SK-N-SH (cell line): ENCODE data around the gene LDLR. TPM values are rescaled to one million over a fixed set of nuclear protein-coding genes. Genes with fewer than 3 reads are reported as not detected.

Experiments used
- CTCF ChIA-PET: fragments of 300-600, 350-600 bp; formaldehyde crosslinking; extraction: SDS; loops from one replicate; lab custom pipeline; 2021; lab: Yijun Ruan, JAX
- POLR2A ChIA-PET: fragments of 350-600 bp; sonication (Branson Sonifier 250); formaldehyde crosslinking; extraction: SDS; loops from one replicate; lab custom pipeline; 2020; ENCODE audit warnings: antibody characterized with exemption, inconsistent platforms; lab: Yijun Ruan, JAX
- DNase-seq: peaks from one replicate; pipeline ENCODE4 v3.0.0; 2012
- H2AFZ ChIP-seq: fragments of 200-600 bp; sonication (generic); 2 replicates; pipeline ENCODE4 v1.8.1; 2016; ENCODE audit warnings: antibody characterized with exemption, mild to moderate bottlenecking, low read depth
- H3F3A ChIP-seq: fragments of 200-600 bp; sonication (generic); replicated peaks from 2 replicates; pipeline ENCODE3; 2016; ENCODE audit warnings: antibody characterized with exemption, mild to moderate bottlenecking; ENCODE audit not compliant: insufficient read depth
- H3K27ac ChIP-seq, 2 experiments: fragments of 200-500 bp in 1 of 2; fragments of 200-600 bp in 1 of 2; sonication (Bioruptor generic) in 1 of 2; sonication (generic), shearing (Covaris generic) in 1 of 2; 2 replicates each; pipeline versions ENCODE4 v1.5.1 to v1.6.1; 2014 to 2016; ENCODE audit warnings: low read depth in 2 of 2, inconsistent platforms in 1 of 2, low read length in 1 of 2, mild to moderate bottlenecking in 1 of 2, mixed read lengths in 1 of 2
- H3K27me3 ChIP-seq: fragments of 200-600 bp; sonication (generic), shearing (Covaris generic); 2 replicates; pipeline ENCODE4 v1.6.1; 2016; ENCODE audit warnings: mixed run types; ENCODE audit not compliant: insufficient read depth
- H3K36me3 ChIP-seq, 2 experiments: fragments of 200-500 bp in 1 of 2; fragments of 200-600 bp in 1 of 2; sonication (Bioruptor generic) in 1 of 2; sonication (generic) in 1 of 2; replicated peaks in 1 of 2; 2 replicates each; pipeline versions ENCODE3 to v1.5.1; 2014 to 2016; ENCODE audit warnings: low read length in 1 of 2, mild to moderate bottlenecking in 1 of 2; ENCODE audit not compliant: insufficient read depth in 2 of 2, control insufficient read depth in 1 of 2
- H3K4me1 ChIP-seq, 2 experiments: fragments of 200-500 bp in 1 of 2; fragments of 200-600 bp in 1 of 2; sonication (Bioruptor generic) in 1 of 2; sonication (generic), shearing (Covaris generic) in 1 of 2; 2 replicates each; pipeline versions ENCODE4 v1.5.1 to v1.6.1; 2014 to 2016; ENCODE audit warnings: low read depth in 1 of 2, low read length in 1 of 2, mixed run types in 1 of 2; ENCODE audit not compliant: insufficient read depth in 2 of 2, control insufficient read depth in 1 of 2
- H3K4me2 ChIP-seq: fragments of 200-600 bp; sonication (generic), shearing (Covaris generic); 2 replicates; pipeline ENCODE4 v1.6.1; 2017; ENCODE audit warnings: mixed run types
- H3K4me3 ChIP-seq, 2 experiments: fragments of 200-500 bp in 1 of 2; fragments of 200-600 bp in 1 of 2; sonication (Bioruptor generic) in 1 of 2; sonication (generic), shearing (Covaris generic) in 1 of 2; 2 replicates each; pipeline versions ENCODE4 v1.5.1 to v1.8.1; 2014 to 2016; ENCODE audit warnings: low read depth in 2 of 2, inconsistent platforms in 1 of 2, low read length in 1 of 2, mild to moderate bottlenecking in 1 of 2, mixed read lengths in 1 of 2, moderate library complexity in 1 of 2
- H3K79me2 ChIP-seq: fragments of 200-600 bp; sonication (generic); 2 replicates; pipeline ENCODE4 v1.8.1; 2017; ENCODE audit warnings: mild to moderate bottlenecking; ENCODE audit not compliant: insufficient read depth
- H3K9ac ChIP-seq: fragments of 200-600 bp; sonication (generic); 2 replicates; pipeline ENCODE4 v1.6.1; 2017; ENCODE audit warnings: mixed run types
- H3K9me2 ChIP-seq: fragments of 200-600 bp; sonication (generic); 2 replicates; pipeline ENCODE4 v1.6.1; 2017; ENCODE audit warnings: mixed run types
- H3K9me3 ChIP-seq: fragments of 200-600 bp; sonication (generic); 2 replicates; pipeline ENCODE4 v1.6.1; 2017; ENCODE audit warnings: mixed run types, mild to moderate bottlenecking, moderate library complexity
- H4K20me1 ChIP-seq: fragments of 200-600 bp; sonication (generic); 2 replicates; pipeline ENCODE4 v1.6.1; 2017; ENCODE audit warnings: mild to moderate bottlenecking, mixed run types; ENCODE audit not compliant: insufficient read depth
- EZH2phosphoT487 ChIP-seq: fragments of 200-600 bp; sonication (generic); IDR thresholded peaks from 2 replicates; pipeline ENCODE4 v1.6.1; 2017; ENCODE audit warnings: low read depth, mixed run types, mild to moderate bottlenecking, antibody characterized with exemption, moderate library complexity, borderline replicate concordance
- FOSL2 ChIP-seq: IDR thresholded peaks from 2 replicates; pipeline ENCODE4 v1.4.0; 2012; ENCODE audit warnings: low read depth, mild to moderate bottlenecking, moderate library complexity, borderline replicate concordance
- FOXJ3 ChIP-seq: sonication (generic); formaldehyde crosslinking; IDR thresholded peaks from 2 replicates; pipeline ENCODE4 v1.5.1; 2020; ENCODE audit warnings: mild to moderate bottlenecking, missing genetic modification reagents
- GATA2 ChIP-seq: sonication (generic); formaldehyde crosslinking; IDR thresholded peaks from 2 replicates; pipeline ENCODE4 v1.5.0; 2020; ENCODE audit warnings: mild to moderate bottlenecking, missing genetic modification reagents
- MEF2A ChIP-seq: IDR thresholded peaks from 2 replicates; pipeline ENCODE4 v1.4.0; 2012; ENCODE audit warnings: low read depth, borderline replicate concordance
- MXI1 ChIP-seq: IDR thresholded peaks from 2 replicates; pipeline ENCODE4 v1.6.1; 2012; ENCODE audit warnings: mild to moderate bottlenecking, low read depth, low read length, improper control_type of control experiment
- NFIC ChIP-seq: IDR thresholded peaks from 2 replicates; pipeline ENCODE4 v1.4.0; 2012; ENCODE audit warnings: borderline replicate concordance
- NRF1 ChIP-seq: IDR thresholded peaks from 2 replicates; pipeline ENCODE4 v1.6.1; 2012; ENCODE audit warnings: low read depth, mild to moderate bottlenecking, low read length
- RCOR1 ChIP-seq: fragments of 150-350 bp; IDR thresholded peaks from 2 replicates; pipeline ENCODE4 v1.6.1; 2017; ENCODE audit warnings: antibody characterized with exemption, low read length
- RFX5 ChIP-seq: IDR thresholded peaks from 2 replicates; pipeline ENCODE4 v1.6.1; 2012; ENCODE audit warnings: mild to moderate bottlenecking, improper control_type of control experiment, low read length
- SIN3A ChIP-seq: IDR thresholded peaks from 2 replicates; pipeline ENCODE4 v1.6.1; 2012; ENCODE audit warnings: low read depth, mild to moderate bottlenecking, low read length, moderate library complexity, borderline replicate concordance
- TAF1 ChIP-seq: IDR thresholded peaks from 2 replicates; pipeline ENCODE4 v1.6.1; 2012; ENCODE audit warnings: low read depth, mild to moderate bottlenecking, low read length, moderate library complexity, borderline replicate concordance
- TCF12 ChIP-seq: IDR thresholded peaks from 2 replicates; pipeline ENCODE4 v1.4.0; 2012
- YY1 ChIP-seq: IDR thresholded peaks from 2 replicates; pipeline ENCODE4 v1.4.0; 2012; ENCODE audit warnings: low read depth, mild to moderate bottlenecking
- WGBS: methylation state at CpG from one replicate; pipeline ENCODE4 v1.1.6; 2017; ENCODE audit warnings: low lambda C conversion rate; 5-methylcytosine and 5-hydroxymethylcytosine counted together
- polyA plus RNA-seq, 3 experiments: library from polyadenylated mRNA; depleted of rRNA; stranded (reverse); fragments of >200 nt; gene quantifications; 2 replicates each; pipeline ENCODE4 v1.2.3, GENCODE V29; 2012
- TF ChIP-seq, protein P1 (sequence below): fragments of 200-600 bp; sonication (generic); IDR thresholded peaks from 2 replicates; pipeline ENCODE4 v1.6.1; 2017; ENCODE audit warnings: antibody characterized with exemption, mild to moderate bottlenecking, moderate library complexity
- TF ChIP-seq, protein P2 (sequence below): IDR thresholded peaks from 2 replicates; pipeline ENCODE4; 2012
- TF ChIP-seq, protein P3 (sequence below): fragments of 150-350 bp; IDR thresholded peaks from 2 replicates; pipeline ENCODE4 v1.6.1; 2017; ENCODE audit warnings: antibody characterized with exemption, low read length, low read depth, borderline replicate concordance

Gene LDLR
- polyA plus RNA-seq, 1 of the 3 experiments (the other 2 are of a cell fraction): 25.1 TPM

DNA sequence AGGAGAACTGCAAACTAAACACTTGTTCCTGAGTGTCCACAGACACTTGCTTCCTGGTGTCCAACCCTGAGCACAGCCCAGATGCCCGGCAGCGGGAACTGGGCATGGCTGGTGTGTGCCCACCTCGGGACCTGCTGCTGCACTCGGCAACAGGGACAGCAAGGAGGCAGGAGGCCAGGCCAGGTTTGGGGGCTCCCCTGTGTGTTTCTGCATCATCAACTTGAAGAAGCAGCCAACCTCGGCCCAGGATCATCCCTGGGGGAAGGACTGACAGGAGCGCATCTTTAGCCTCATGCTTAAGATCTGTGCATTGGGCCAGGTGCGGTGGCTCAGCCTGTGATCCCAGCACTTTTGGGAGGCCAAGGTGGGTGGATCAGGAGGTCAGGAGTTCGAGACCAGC lies 35.1 kb upstream of the LDLR start:
- Histone ChIP-seq H3K27ac (no peak overlapping the region), H3K9me3 (no peaks in the 10 kb centered on the region), H3K9ac (no peak overlapping the region), H3K4me1 (peaks cover 0 to 9% of the 10 kb centered on the region in 2 experiments; a peak in 1 of 4 replicates)
- no peak for DNase-seq
- ChIA-PET CTCF (interaction anchor here (0.9 kb wide), 1 partner anchor 18 kb away, joined by 3 read pairs; no protein-coding TSS in a partner anchor), POLR2A (no interaction called here)
- WGBS: 89% methylated on average over 5 of the region's 8 CpGs
- TF ChIP-seq SIN3A (no peak), MEF2A (no peak), TAF1 (no peak), GATA2 (CRISPR knock-in tag) (no peak), EZH2phosphoT487 (no peak), RFX5 (no peak), NFIC (no peak), YY1 (no peak)
- TF ChIP-seq, protein P1, sequence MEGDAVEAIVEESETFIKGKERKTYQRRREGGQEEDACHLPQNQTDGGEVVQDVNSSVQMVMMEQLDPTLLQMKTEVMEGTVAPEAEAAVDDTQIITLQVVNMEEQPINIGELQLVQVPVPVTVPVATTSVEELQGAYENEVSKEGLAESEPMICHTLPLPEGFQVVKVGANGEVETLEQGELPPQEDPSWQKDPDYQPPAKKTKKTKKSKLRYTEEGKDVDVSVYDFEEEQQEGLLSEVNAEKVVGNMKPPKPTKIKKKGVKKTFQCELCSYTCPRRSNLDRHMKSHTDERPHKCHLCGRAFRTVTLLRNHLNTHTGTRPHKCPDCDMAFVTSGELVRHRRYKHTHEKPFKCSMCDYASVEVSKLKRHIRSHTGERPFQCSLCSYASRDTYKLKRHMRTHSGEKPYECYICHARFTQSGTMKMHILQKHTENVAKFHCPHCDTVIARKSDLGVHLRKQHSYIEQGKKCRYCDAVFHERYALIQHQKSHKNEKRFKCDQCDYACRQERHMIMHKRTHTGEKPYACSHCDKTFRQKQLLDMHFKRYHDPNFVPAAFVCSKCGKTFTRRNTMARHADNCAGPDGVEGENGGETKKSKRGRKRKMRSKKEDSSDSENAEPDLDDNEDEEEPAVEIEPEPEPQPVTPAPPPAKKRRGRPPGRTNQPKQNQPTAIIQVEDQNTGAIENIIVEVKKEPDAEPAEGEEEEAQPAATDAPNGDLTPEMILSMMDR: no peak
- TF ChIP-seq, protein P2, sequence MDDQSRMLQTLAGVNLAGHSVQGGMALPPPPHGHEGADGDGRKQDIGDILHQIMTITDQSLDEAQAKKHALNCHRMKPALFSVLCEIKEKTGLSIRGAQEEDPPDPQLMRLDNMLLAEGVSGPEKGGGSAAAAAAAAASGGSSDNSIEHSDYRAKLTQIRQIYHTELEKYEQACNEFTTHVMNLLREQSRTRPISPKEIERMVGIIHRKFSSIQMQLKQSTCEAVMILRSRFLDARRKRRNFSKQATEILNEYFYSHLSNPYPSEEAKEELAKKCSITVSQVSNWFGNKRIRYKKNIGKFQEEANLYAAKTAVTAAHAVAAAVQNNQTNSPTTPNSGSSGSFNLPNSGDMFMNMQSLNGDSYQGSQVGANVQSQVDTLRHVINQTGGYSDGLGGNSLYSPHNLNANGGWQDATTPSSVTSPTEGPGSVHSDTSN: no peak
- TF ChIP-seq, protein P3, sequence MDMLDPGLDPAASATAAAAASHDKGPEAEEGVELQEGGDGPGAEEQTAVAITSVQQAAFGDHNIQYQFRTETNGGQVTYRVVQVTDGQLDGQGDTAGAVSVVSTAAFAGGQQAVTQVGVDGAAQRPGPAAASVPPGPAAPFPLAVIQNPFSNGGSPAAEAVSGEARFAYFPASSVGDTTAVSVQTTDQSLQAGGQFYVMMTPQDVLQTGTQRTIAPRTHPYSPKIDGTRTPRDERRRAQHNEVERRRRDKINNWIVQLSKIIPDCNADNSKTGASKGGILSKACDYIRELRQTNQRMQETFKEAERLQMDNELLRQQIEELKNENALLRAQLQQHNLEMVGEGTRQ: no peak
- TF ChIP-seq, all 33 proteins: peak for 0
- H3K79me2 ChIP-seq: no peaks in the 10 kb centered on the region
- H3K4me2 ChIP-seq: no peak overlapping the region
- no peak overlapping the region for H2AFZ ChIP-seq
- H4K20me1 ChIP-seq: 0 out of 2 replicates have a peak, but pooled peaks cover 3% of the 10 kb centered on the region
- H3K4me3 ChIP-seq: no peak overlapping the region
- no peaks in the 10 kb centered on the region for H3K27me3 ChIP-seq
- H3K9me2 ChIP-seq: no peaks in the 10 kb centered on the region
- peaks cover 0 to 29% of the 10 kb centered on the region in 2 experiments for H3K36me3 ChIP-seq
- no peaks in the 10 kb centered on the region for H3F3A ChIP-seq

DNA sequence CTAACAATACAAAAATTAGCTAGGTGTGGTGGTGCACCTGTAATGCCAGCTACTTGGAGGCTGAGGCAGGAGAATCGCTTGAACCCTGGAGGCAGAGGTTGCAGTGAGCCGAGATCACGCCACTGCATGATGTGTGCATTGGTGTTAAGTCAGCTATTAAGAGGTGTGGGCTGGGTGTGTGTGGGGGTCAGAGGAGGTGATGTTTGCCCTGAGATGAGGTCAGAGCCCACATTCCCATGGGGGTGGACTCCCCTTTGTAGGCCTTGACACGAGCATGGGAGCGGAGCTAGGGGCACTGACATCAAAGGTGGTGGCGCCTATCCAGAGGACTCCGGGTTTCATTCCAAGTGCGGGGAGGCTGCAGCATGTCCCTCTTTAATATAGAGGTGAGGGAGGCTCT lies 34.6 kb upstream of the LDLR start:
- Histone ChIP-seq H3K4me3 (no peak overlapping the region), H3F3A (no peaks in the 10 kb centered on the region), H4K20me1 (0 out of 2 replicates have a peak, but pooled peaks cover 3% of the 10 kb centered on the region), H3K79me2 (no peaks in the 10 kb centered on the region), H3K9ac (no peak overlapping the region), H2AFZ (no peak overlapping the region), H3K4me1 (peaks cover 0 to 9% of the 10 kb centered on the region in 2 experiments; a peak in 1 of 4 replicates), H3K27me3 (no peaks in the 10 kb centered on the region), H3K4me2 (no peak overlapping the region), H3K27ac (no peak overlapping the region), H3K36me3 (peaks cover 0 to 28% of the 10 kb centered on the region in 2 experiments), H3K9me2 (no peaks in the 10 kb centered on the region), H3K9me3 (no peaks in the 10 kb centered on the region)
- ChIA-PET POLR2A (no interaction called here), CTCF (interaction anchor here (0.9 kb wide), 1 partner anchor 19 kb away, joined by 3 read pairs; no protein-coding TSS in a partner anchor)
- 90% methylated on average over 8 of the region's 8 CpGs for WGBS
- TF ChIP-seq FOXJ3 (CRISPR knock-in tag): no peak
- no peak for TF ChIP-seq NRF1
- no peak for TF ChIP-seq RCOR1
- TF ChIP-seq EZH2phosphoT487: no peak
- TF ChIP-seq GATA2 (CRISPR knock-in tag): no peak
- TF ChIP-seq TCF12: no peak
- TF ChIP-seq, protein P1: no peak
- no peak for TF ChIP-seq MXI1
- TF ChIP-seq FOSL2: no peak
- no peak for DNase-seq
